Neural cell (in vitro differentiated cells): ENCODE results near the gene MAGI2. TPM values are rescaled to one million over a fixed set of nuclear protein-coding genes. Genes with fewer than 3 reads are reported as not detected.
"Not testable (repeated sequence)": the region's sequence is repeated elsewhere in the genome, so short reads cannot be mapped to it uniquely, and the experiment has no call there.

ENCODE experiments used
- H2AFZ ChIP-seq: fragments of 200-600, 300-800 bp; sonication (generic), shearing (Covaris generic); 2 replicates; pipeline ENCODE4 v1.6.0; 2014; ENCODE audit warnings: low read depth, mild to moderate bottlenecking, antibody characterized with exemption, low read length, moderate library complexity
- H3F3A ChIP-seq: fragments of 200-600 bp; shearing (Covaris generic); 2 replicates; pipeline ENCODE4 v1.6.1; 2016; ENCODE audit warnings: mild to moderate bottlenecking, moderate library complexity, mixed read lengths, antibody characterized with exemption, low read length; ENCODE audit not compliant: insufficient read depth, poor library complexity, severe bottlenecking
- H3K27ac ChIP-seq: fragments of 200-600, 300-800 bp; sonication (generic), shearing (Covaris generic); 2 replicates; pipeline ENCODE4 v1.5.1; 2014; ENCODE audit warnings: mild to moderate bottlenecking, low read length, moderate library complexity
- H3K27me3 ChIP-seq: fragments of 300-800, 200-600 bp; sonication (generic), shearing (Covaris generic); 2 replicates; pipeline ENCODE4 v1.6.0; 2014; ENCODE audit warnings: mild to moderate bottlenecking, low read depth, low read length, moderate library complexity; ENCODE audit not compliant: insufficient read depth
- H3K36me3 ChIP-seq: fragments of 300-800, 200-600 bp; sonication (generic), shearing (Covaris generic); 2 replicates; pipeline ENCODE4 v1.5.1; 2014; ENCODE audit warnings: mild to moderate bottlenecking, antibody characterized with exemption, low read length, moderate library complexity; ENCODE audit not compliant: insufficient read depth
- H3K4me2 ChIP-seq: fragments of 300-800, 200-600 bp; sonication (generic), shearing (Covaris generic); 2 replicates; pipeline ENCODE4 v1.6.0; 2014; ENCODE audit warnings: mild to moderate bottlenecking, low read length
- H3K4me3 ChIP-seq: fragments of 300-800, 200-600 bp; sonication (generic), shearing (Covaris generic); 2 replicates; pipeline ENCODE4 v1.5.1; 2014; ENCODE audit warnings: mild to moderate bottlenecking, low read length, moderate library complexity
- H3K79me2 ChIP-seq: fragments of 200-600 bp; shearing (Covaris generic); replicated peaks from 2 replicates; pipeline ENCODE4 v1.6.0; 2014; ENCODE audit warnings: mild to moderate bottlenecking, low read length, moderate library complexity; ENCODE audit not compliant: insufficient read depth
- H3K9ac ChIP-seq: fragments of 300-800, 200-600 bp; sonication (generic), shearing (Covaris generic); 2 replicates; pipeline ENCODE4 v1.6.1; 2016; ENCODE audit warnings: mild to moderate bottlenecking, low read length, mixed read lengths
- H3K9me2 ChIP-seq: fragments of 200-600 bp; shearing (Covaris generic); 2 replicates; pipeline ENCODE4 v1.6.1; 2016; ENCODE audit warnings: mild to moderate bottlenecking, low read length, mixed read lengths; ENCODE audit not compliant: insufficient read depth
- H3K9me3 ChIP-seq: fragments of 200-600, 300-800 bp; sonication (generic), shearing (Covaris generic); 2 replicates; pipeline ENCODE4 v1.6.1; 2016; ENCODE audit warnings: mild to moderate bottlenecking, mixed run types, low read length, moderate library complexity, mixed read lengths
- H4K20me1 ChIP-seq: fragments of 200-600 bp; shearing (Covaris generic); 2 replicates; pipeline ENCODE4 v1.6.1; 2016; ENCODE audit warnings: mild to moderate bottlenecking, mixed run types; ENCODE audit not compliant: insufficient read depth
- CTCF ChIP-seq: fragments of 450-650 bp; IDR thresholded peaks from 2 replicates; pipeline ENCODE4 v1.5.1; 2014; ENCODE audit warnings: antibody characterized with exemption, mild to moderate bottlenecking, moderate library complexity; ENCODE audit not compliant: poor library complexity, severe bottlenecking
- EP300 ChIP-seq: fragments of 450-650 bp; conservative IDR thresholded peaks from 2 replicates; pipeline ENCODE4 v1.6.1; 2014; ENCODE audit warnings: antibody characterized with exemption, mild to moderate bottlenecking, moderate library complexity; ENCODE audit not compliant: poor library complexity, severe bottlenecking
- EZH2 ChIP-seq: fragments of 200-600, 300-800 bp; shearing (Covaris generic), sonication (generic); IDR thresholded peaks from 2 replicates; pipeline ENCODE4 v1.6.1; 2014; ENCODE audit warnings: antibody characterized with exemption, low read length, borderline replicate concordance, mild to moderate bottlenecking; ENCODE audit not compliant: insufficient read depth, poor library complexity, severe bottlenecking
- MXI1 ChIP-seq: fragments of 450-650 bp; conservative IDR thresholded peaks from 2 replicates; pipeline ENCODE4 v1.6.1; 2014; ENCODE audit warnings: antibody characterized with exemption, mild to moderate bottlenecking; ENCODE audit not compliant: poor library complexity, severe bottlenecking
- POLR2AphosphoS5 ChIP-seq: IDR thresholded peaks from 2 replicates; pipeline ENCODE4 v1.6.1; 2012
- RAD21 ChIP-seq: fragments of 450-650 bp; conservative IDR thresholded peaks from 2 replicates; pipeline ENCODE4 v1.6.1; 2014; ENCODE audit warnings: antibody characterized with exemption, mild to moderate bottlenecking, moderate library complexity
- REST ChIP-seq: IDR thresholded peaks from 2 replicates; pipeline ENCODE4 v1.6.1; 2012; ENCODE audit warnings: borderline replicate concordance
- SMC3 ChIP-seq: fragments of 450-650 bp; conservative IDR thresholded peaks from 2 replicates; pipeline ENCODE4 v1.6.1; 2014; ENCODE audit warnings: antibody characterized with exemption, mild to moderate bottlenecking, moderate library complexity; ENCODE audit not compliant: poor library complexity
- TAF1 ChIP-seq: IDR thresholded peaks from 2 replicates; pipeline ENCODE4 v1.6.1; 2012; ENCODE audit warnings: low read depth
- polyA plus RNA-seq: library from polyadenylated mRNA; depleted of rRNA; stranded (reverse); fragments of >200 nt; gene quantifications from 2 replicates; pipeline ENCODE4 v1.2.3, GENCODE V29; 2014

MAGI2 gene
- polyA plus RNA-seq, 1 donor from 2014 or later = 19.3 TPM

GRCh38 chr7:78510580-78511188 is 942.8 kb downstream of the MAGI2 start:
- H3K4me2 ChIP-seq = no peak overlapping the region
- no peaks in the 10 kb centered on the region for H4K20me1 ChIP-seq
- TF ChIP-seq RAD21 (peak; percentile 70), TAF1 (no peak), EP300 (no peak), REST (no peak), CTCF (peak; percentile 63), EZH2 (no peak), SMC3 (peak; percentile 77), MXI1 (no peak), POLR2AphosphoS5 (no peak)
- H3K9ac ChIP-seq = no peak overlapping the region
- H3K27ac ChIP-seq = no peak overlapping the region
- peaks cover 5% of the 10 kb centered on the region for H3K36me3 ChIP-seq
- H3F3A ChIP-seq = peaks cover 3% of the 10 kb centered on the region
- no peaks in the 10 kb centered on the region for H3K9me3 ChIP-seq
- no peaks in the 10 kb centered on the region for H3K27me3 ChIP-seq
- no peak overlapping the region for H2AFZ ChIP-seq
- no peaks in the 10 kb centered on the region for H3K9me2 ChIP-seq
- no peaks in the 10 kb centered on the region for H3K79me2 ChIP-seq
- no peak overlapping the region for H3K4me3 ChIP-seq

DNA sequence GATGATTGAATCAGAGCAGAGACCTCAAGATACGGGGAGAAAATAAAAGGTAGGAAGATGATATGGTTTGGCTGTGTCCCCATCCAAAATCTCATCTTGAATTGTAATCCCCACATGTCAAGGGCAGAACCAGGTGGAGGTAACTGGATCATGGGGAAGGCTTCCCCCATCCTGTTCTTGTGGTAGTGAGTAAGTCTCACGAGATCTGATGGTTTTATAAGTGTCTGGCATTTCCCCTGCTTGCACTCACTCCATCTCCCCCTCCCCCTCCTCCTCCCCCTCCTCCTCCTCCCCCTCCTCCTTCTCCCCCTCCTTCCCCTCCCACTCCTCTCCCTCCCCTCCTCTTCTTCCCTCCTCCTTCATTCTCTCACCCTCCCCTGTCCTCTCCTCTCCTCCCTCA is 950.2 kb downstream of the MAGI2 start:
- H3K36me3 ChIP-seq, H3F3A ChIP-seq, H3K4me2 ChIP-seq, H3K4me3 ChIP-seq, H3K9me3 ChIP-seq, H4K20me1 ChIP-seq, H3K79me2 ChIP-seq, H2AFZ ChIP-seq, H3K9me2 ChIP-seq, H3K9ac ChIP-seq, H3K27me3 ChIP-seq, H3K27ac ChIP-seq: not testable (repeated sequence)

GRCh38 chr7:78501064-78501463 is 952.4 kb downstream of the MAGI2 start:
- no peak overlapping the region for H3K9ac ChIP-seq
- no peak overlapping the region for H2AFZ ChIP-seq
- H3K79me2 ChIP-seq = no peaks in the 10 kb centered on the region
- no peak overlapping the region for H3K4me3 ChIP-seq
- H3K27ac ChIP-seq = no peak overlapping the region
- H3K36me3 ChIP-seq = no peaks in the 10 kb centered on the region
- H3K27me3 ChIP-seq = no peaks in the 10 kb centered on the region
- H3F3A ChIP-seq = no peaks in the 10 kb centered on the region
- no peaks in the 10 kb centered on the region for H4K20me1 ChIP-seq
- no peaks in the 10 kb centered on the region for H3K9me3 ChIP-seq
- H3K4me2 ChIP-seq = no peak overlapping the region
- H3K9me2 ChIP-seq = no peaks in the 10 kb centered on the region
- TF ChIP-seq SMC3 (no peak), MXI1 (no peak), REST (no peak), EZH2 (no peak), CTCF (no peak), POLR2AphosphoS5 (no peak), EP300 (no peak), TAF1 (no peak), RAD21 (no peak)
